ENCODE results near the gene SH3RF1.

- TF ChIP-seq CTCF (IDR thresholded peaks at IDR 0.05): no peak
- no peak for TF ChIP-seq POLR2A (IDR thresholded peaks at IDR 0.05)
- no peak for TF ChIP-seq EP300 (IDR thresholded peaks at IDR 0.05)
- no peak for TF ChIP-seq POLR2AphosphoS5 (IDR thresholded peaks at IDR 0.05)
Measured at GRCh38 chr4:169048868-169049414, 221.8 kb downstream of the SH3RF1 start.

All from sigmoid colon (tissue), 4 donors.